B cell (primary cell): Measurements from ENCODE around the gene PERCC1. TPM values are rescaled to one million over a fixed set of nuclear protein-coding genes. Genes with fewer than 3 reads are reported as not detected.

Experiments
- ATAC-seq: fragments of 200-7000 bp; cut with Tn5 transposase; one replicate; pipeline ENCODE4 v1.10.0; 2021; ENCODE audit warnings: low read depth, mild to moderate bottlenecking, moderate number of reproducible peaks, moderate library complexity
- CTCF ChIA-PET: fragments of 350-600 bp; sonication (Branson Sonifier 250); formaldehyde crosslinking; loops from one replicate; lab custom pipeline; 2021; ENCODE audit warnings: antibody characterized with exemption, inconsistent platforms; lab: Charles Lee
- POLR2A ChIA-PET: fragments of 350-600 bp; sonication (Branson Sonifier 250); formaldehyde crosslinking; loops from one replicate; lab custom pipeline; 2021; ENCODE audit warnings: antibody characterized with exemption; lab: Charles Lee
- DNase-seq: peaks from one replicate; pipeline ENCODE4 v3.0.0; 2013
- H2AFZ ChIP-seq: 2 replicates; pipeline ENCODE4 v1.6.1; 2012; ENCODE audit warnings: mild to moderate bottlenecking, low read depth, low read length; ENCODE audit not compliant: insufficient read depth, poor library complexity, severe bottlenecking
- H3K27ac ChIP-seq, 2 donors: 1 replicate in 1 of 2; 2 replicates in 1 of 2; pipeline ENCODE4 v1.5.1; 2012 to 2013; ENCODE audit warnings: low read length in 2 of 2, mild to moderate bottlenecking in 2 of 2, moderate library complexity in 1 of 2
- H3K27me3 ChIP-seq, 4 experiments: fragments of 200-600 bp in 1 of 4; sonication (generic) in 1 of 4; replicated peaks in 1 of 4; 1 replicate in 2 of 4; 2 replicates in 2 of 4; pipeline versions ENCODE4 v1.6.1 to v1.7.0; 2013 to 2016; ENCODE audit warnings: low read length in 3 of 4, mild to moderate bottlenecking in 2 of 4, mixed read lengths in 1 of 4, moderate library complexity in 1 of 4; ENCODE audit not compliant: insufficient read depth in 4 of 4, control insufficient read depth in 3 of 4; ENCODE audit errors: control extremely low read depth in 1 of 4
- H3K36me3 ChIP-seq, 2 experiments: replicated peaks in 1 of 2; 1 replicate in 1 of 2; 2 replicates in 1 of 2; pipeline versions ENCODE4 v1.6.1 to v1.7.1; 2013; ENCODE audit warnings: low read length in 1 of 2; ENCODE audit not compliant: insufficient read depth in 2 of 2, control insufficient read depth in 1 of 2; ENCODE audit errors: control extremely low read depth in 1 of 2, extremely low read depth in 1 of 2
- H3K4me1 ChIP-seq, 2 donors: fragments of 200-600 bp in 1 of 2; sonication (generic) in 1 of 2; 1 replicate in 1 of 2; 2 replicates in 1 of 2; pipeline versions ENCODE4 v1.5.1 to v1.6.1; 2013 to 2017; ENCODE audit warnings: low read length in 2 of 2; ENCODE audit not compliant: control insufficient read depth in 2 of 2, insufficient read depth in 2 of 2
- H3K4me2 ChIP-seq: replicated peaks from 2 replicates; pipeline ENCODE3; 2012; ENCODE audit warnings: mild to moderate bottlenecking, low read depth, low read length; ENCODE audit not compliant: poor library complexity, severe bottlenecking
- H3K4me3 ChIP-seq, 5 experiments: fragments of 200-600 bp in 1 of 5; sonication (generic) in 1 of 5; 1 replicate in 3 of 5; 2 replicates in 2 of 5; pipeline versions ENCODE4 v1.5.1 to v1.7.0; 2011 to 2016; ENCODE audit warnings: low read length in 4 of 5, mild to moderate bottlenecking in 4 of 5, low read depth in 2 of 5, control low read depth in 1 of 5, moderate library complexity in 1 of 5; ENCODE audit not compliant: insufficient read depth in 1 of 5; ENCODE audit errors: control extremely low read depth in 1 of 5, extremely low read depth in 1 of 5
- H3K79me2 ChIP-seq: fragments of 200-600 bp; sonication (generic); one replicate; pipeline ENCODE4 v1.6.0; 2016; ENCODE audit warnings: low read length; ENCODE audit not compliant: control insufficient read depth, insufficient read depth
- H3K9ac ChIP-seq: fragments of 200-600 bp; sonication (generic); 2 replicates; pipeline ENCODE4 v1.6.1; 2017; ENCODE audit warnings: mild to moderate bottlenecking, low read length, moderate library complexity
- H3K9me3 ChIP-seq, 3 donors: one replicate each; pipeline versions ENCODE4 v1.6.1 to v1.7.1; 2013; ENCODE audit warnings: low read length in 2 of 3; ENCODE audit not compliant: control insufficient read depth in 2 of 3, insufficient read depth in 1 of 3; ENCODE audit errors: control extremely low read depth in 1 of 3
- H4K20me1 ChIP-seq: 2 replicates; pipeline ENCODE4 v1.6.0; 2012; ENCODE audit warnings: mild to moderate bottlenecking, low read length; ENCODE audit not compliant: insufficient read depth, control insufficient read depth, poor library complexity, severe bottlenecking
- H3K27ac Mint-ChIP-seq: one replicate; pipeline ENCODE4 v1.8.0; 2021; ENCODE audit warnings: mixed read lengths
- H3K27me3 Mint-ChIP-seq: one replicate; pipeline ENCODE4 v1.8.0; 2021; ENCODE audit warnings: mixed read lengths
- H3K4me1 Mint-ChIP-seq: one replicate; pipeline ENCODE4 v1.8.0; 2021; ENCODE audit warnings: mixed read lengths
- H3K4me3 Mint-ChIP-seq: one replicate; pipeline ENCODE4 v1.8.0; 2021; ENCODE audit warnings: mixed read lengths
- H3K9me3 Mint-ChIP-seq: one replicate; pipeline ENCODE4 v1.8.0; 2022; ENCODE audit warnings: mixed read lengths; ENCODE audit not compliant: insufficient read depth
- CTCF ChIP-seq: fragments of 200-600 bp; IDR thresholded peaks from one replicate; pipeline ENCODE4 v1.8.0; 2022; ENCODE audit warnings: antibody characterized with exemption, mild to moderate bottlenecking
- EZH2 ChIP-seq: IDR thresholded peaks from 2 replicates; pipeline ENCODE4 v1.6.1; 2012; ENCODE audit warnings: borderline replicate concordance, low read depth, mild to moderate bottlenecking, moderate library complexity, low read length; ENCODE audit not compliant: insufficient read depth, poor library complexity, severe bottlenecking
- WGBS: methylation state at CpG from one replicate; pipeline ENCODE4 v1.1.5; 2013; ENCODE audit warnings: missing lambda C conversion rate; ENCODE audit not compliant: insufficient coverage; 5-methylcytosine and 5-hydroxymethylcytosine counted together
- intact Hi-C: fragments of 100-400 bp; cut with micrococcal nuclease; formaldehyde crosslinking; loops from one replicate; pipeline ENCODE4 v1.10.0; 2022
- polyA plus RNA-seq: library from polyadenylated mRNA; depleted of rRNA; stranded (reverse); fragments of >200 nt; gene quantifications from 2 replicates; pipeline ENCODE4 v1.2.3, GENCODE V29; 2012
- total RNA-seq, 2 donors: library from RNA; stranded (reverse); fragments of 120-200 nt in 1 of 2; gene quantifications; 1 replicate in 1 of 2; 2 replicates in 1 of 2; pipeline versions ENCODE4 v1.2.3 to v1.2.4, GENCODE V29; 2013 to 2022

PERCC1 gene
- total and polyA plus RNA-seq, 2 donors (not counting 1 experiment from before 2014, with no cell fraction given) = 0.46 to 0.64 TPM

DNA sequence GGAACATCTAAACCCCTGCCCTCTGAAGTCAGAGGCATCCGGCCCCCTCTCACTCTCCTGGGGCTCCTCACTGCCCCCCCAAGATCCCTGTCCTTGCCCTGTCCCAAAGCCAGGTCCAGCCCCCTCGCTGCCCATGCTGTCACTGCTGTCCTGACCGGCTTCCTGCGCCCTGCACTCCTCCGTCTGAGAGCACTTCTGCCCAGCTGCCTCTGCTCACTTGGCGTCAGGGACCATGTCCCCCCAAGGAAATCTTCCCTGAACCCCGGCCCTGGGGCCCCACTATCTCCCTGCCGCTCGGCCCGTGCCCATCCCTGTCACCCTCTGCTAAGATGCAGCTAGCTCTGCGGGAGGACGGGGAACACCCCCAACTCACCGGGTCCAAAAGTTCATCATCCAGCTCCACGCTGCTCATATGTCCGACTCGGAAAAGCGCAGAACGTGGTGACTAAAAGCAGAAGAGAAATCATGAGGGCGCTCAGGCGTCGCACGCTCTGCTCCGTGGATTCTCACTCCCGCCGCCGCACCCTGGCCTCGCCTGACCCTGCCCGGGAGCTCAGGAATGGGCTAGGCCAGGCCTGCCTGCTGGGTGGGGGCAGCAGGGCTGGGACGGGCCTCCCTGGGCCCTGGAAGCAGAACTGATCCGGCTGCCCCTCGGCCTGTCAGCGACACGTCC lies 34.2 kb downstream of the PERCC1 start:
- Histone ChIP-seq H3K9me3 (peaks cover 0 to 3% (median 0%) of the 10 kb centered on the region in 3 donors), H2AFZ (no peak overlapping the region), H3K79me2 (peaks cover 99% of the 10 kb centered on the region), H3K27me3 (no peaks in the 10 kb centered on the region), H4K20me1 (peaks cover 29% of the 10 kb centered on the region), H3K27ac (no peak overlapping the region), H3K4me1 (peaks cover 5 to 19% of the 10 kb centered on the region in 2 donors), H3K4me3 (no peak overlapping the region), H3K36me3 (peaks cover 6 to 35% of the 10 kb centered on the region in 2 experiments), H3K9ac (no peak overlapping the region), H3K4me2 (no peak overlapping the region)
- Mint-ChIP-seq H3K4me1 (peaks cover 26% of the 10 kb centered on the region), H3K27ac (no peak overlapping the region), H3K9me3 (no peaks in the 10 kb centered on the region), H3K27me3 (no peaks in the 10 kb centered on the region), H3K4me3 (no peak overlapping the region)
- no peak for ATAC-seq
- intact Hi-C loops = no loop called here
- TF ChIP-seq CTCF (no peak), EZH2 (no peak)
- ChIA-PET CTCF (no interaction called here), POLR2A (no interaction called here)
- DNase-seq = no peak
- 96% methylated on average over 33 of the region's 33 CpGs for WGBS

DNA sequence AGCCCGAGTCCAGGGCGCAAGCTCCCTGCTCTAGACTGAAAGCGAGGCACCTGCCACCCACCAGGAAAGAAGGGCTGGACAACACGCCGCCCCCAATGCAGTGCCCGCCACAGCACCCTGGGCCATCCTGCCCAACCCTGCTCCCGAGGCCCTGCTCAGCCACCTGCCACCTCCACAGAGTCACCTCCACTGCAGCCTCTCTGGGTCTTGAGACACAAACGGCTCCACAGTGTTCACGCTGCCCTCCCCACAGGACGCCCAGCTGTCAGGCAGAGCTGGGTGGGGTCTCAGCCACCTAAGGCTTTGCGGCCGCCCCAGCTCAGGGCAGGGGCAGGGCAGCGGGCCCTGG lies 34.7 kb downstream of the PERCC1 start:
- no peak for ATAC-seq

More for the DNA sequence above, 34.7 kb downstream of the PERCC1 start:
- Histone ChIP-seq H2AFZ (no peak overlapping the region), H3K27me3 (no peaks in the 10 kb centered on the region), H4K20me1 (peaks cover 32% of the 10 kb centered on the region), H3K9ac (no peak overlapping the region), H3K79me2 (peaks cover 99% of the 10 kb centered on the region), H3K4me1 (peaks cover 5 to 22% of the 10 kb centered on the region in 2 donors), H3K4me3 (no peak overlapping the region), H3K4me2 (no peak overlapping the region), H3K9me3 (peaks cover 0 to 3% (median 0%) of the 10 kb centered on the region in 3 donors), H3K27ac (no peak overlapping the region), H3K36me3 (peaks cover 6 to 30% of the 10 kb centered on the region in 2 experiments)
- intact Hi-C loops = no loop called here
- TF ChIP-seq CTCF (no peak), EZH2 (no peak)
- Mint-ChIP-seq H3K4me3 (no peak overlapping the region), H3K27me3 (no peaks in the 10 kb centered on the region), H3K27ac (no peak overlapping the region), H3K9me3 (no peaks in the 10 kb centered on the region), H3K4me1 (peaks cover 28% of the 10 kb centered on the region)
- 98% methylated on average over 13 of the region's 13 CpGs for WGBS
- no peak for DNase-seq
- POLR2A ChIA-PET = no interaction called here
- CTCF ChIA-PET = no interaction called here
